Measurements from ENCODE around the gene ZNF112.

DNA sequence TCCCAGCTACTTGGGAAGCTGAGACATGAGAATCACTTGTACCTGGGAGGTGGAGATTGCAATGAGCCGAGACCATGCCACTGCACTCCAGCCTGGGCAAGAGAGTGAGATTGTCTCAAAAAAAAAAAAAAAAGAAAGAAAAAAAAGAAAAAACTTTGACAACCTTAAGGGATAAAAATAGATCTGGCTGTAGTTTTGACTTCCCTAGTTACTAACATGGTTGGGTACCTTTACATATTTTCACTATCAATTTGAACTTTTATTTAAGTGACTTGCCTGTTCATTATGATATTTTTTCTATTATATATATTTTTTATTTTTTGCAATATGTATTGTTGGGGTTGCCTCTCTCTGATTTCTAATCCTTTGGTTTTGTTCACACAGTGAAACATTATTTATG is 43.2 kb downstream of the ZNF112 start:
- TF ChIP-seq CTCF (IDR thresholded peaks at IDR 0.05), result no peak
- TF ChIP-seq POLR2A (IDR thresholded peaks at IDR 0.05), result no peak
- no peak for TF ChIP-seq EP300 (IDR thresholded peaks at IDR 0.05)
- TF ChIP-seq POLR2AphosphoS5 (IDR thresholded peaks at IDR 0.05), result no peak

All from gastroesophageal sphincter (tissue), 3 donors.